Heart right ventricle (tissue), 16 donors: ENCODE measurements around the gene F13A1. TPM values are rescaled to one million over a fixed set of nuclear protein-coding genes. Genes with fewer than 3 reads are reported as not detected.

Source experiments
- ATAC-seq, 8 donors: fragments of 200-7000 bp; cut with Tn5 transposase; one replicate each; pipeline ENCODE4 v1.9.1; 2020; ENCODE audit warnings: mild to moderate bottlenecking in 8 of 8, moderate library complexity in 8 of 8, moderate number of reproducible peaks in 1 of 8
- DNase-seq, 2 donors: peaks; one replicate each; pipeline ENCODE4 v3.0.0-alpha.2; 2020
- H3K27ac ChIP-seq, 10 donors: fragments of 200-600 bp; sonication (generic) in 2 of 10; one replicate each; pipeline versions ENCODE4 v1.5.0 to v1.8.0; 2020 to 2022; ENCODE audit warnings: mild to moderate bottlenecking in 3 of 10
- H3K27me3 ChIP-seq, 7 donors: fragments of 200-600 bp; one replicate each; pipeline ENCODE4 v1.8.0; 2021 to 2022; ENCODE audit warnings: mild to moderate bottlenecking in 2 of 7
- H3K36me3 ChIP-seq, 9 donors: fragments of 200-600 bp; sonication (generic) in 1 of 9; one replicate each; pipeline versions ENCODE4 v1.5.0 to v1.8.0; 2020 to 2022; ENCODE audit warnings: mild to moderate bottlenecking in 2 of 9
- H3K4me1 ChIP-seq, 9 donors: fragments of 200-600 bp; sonication (generic) in 1 of 9; one replicate each; pipeline versions ENCODE4 v1.5.0 to v1.8.0; 2020 to 2022; ENCODE audit warnings: mild to moderate bottlenecking in 4 of 9
- H3K4me3 ChIP-seq, 10 donors: fragments of 200-600 bp; sonication (generic) in 2 of 10; one replicate each; pipeline versions ENCODE4 v1.5.0 to v1.8.0; 2020 to 2022; ENCODE audit warnings: mild to moderate bottlenecking in 7 of 10, moderate library complexity in 2 of 10
- H3K9me3 ChIP-seq, 11 donors: fragments of 200-600 bp in 10 of 11; sonication (generic) in 2 of 11; one replicate each; pipeline versions ENCODE4 v1.5.0 to v1.8.0; 2013 to 2022; ENCODE audit warnings: mild to moderate bottlenecking in 2 of 11, control low read depth in 1 of 11, moderate library complexity in 1 of 11
- WGBS, 2 donors: extraction: QIAGEN DNeasy Blood & Tissue Kit; methylation state at CpG; one replicate each; pipeline ENCODE4 v1.1.7; 2013; ENCODE audit warnings: inconsistent platforms in 1 of 2; 5-methylcytosine and 5-hydroxymethylcytosine counted together
- intact Hi-C, 10 donors: fragments of 100-400 bp; cut with DNase I; formaldehyde crosslinking; loops; one replicate each; pipeline versions ENCODE4 v1.11.1 to v1.14.2; 2022
- polyA plus RNA-seq, 2 donors: library from polyadenylated mRNA; stranded (reverse); fragments of 200-250 nt; gene quantifications; one replicate each; pipeline ENCODE4 v1.2.3, GENCODE V29; 2013
- total RNA-seq, 10 donors: library from RNA; stranded (reverse); fragmentation: NEBNext Ultra II Directional in 3 of 10; extraction: Animal tissue kit (Norgen Biotek cat#: 25700) in 3 of 10; gene quantifications; one replicate each; pipeline versions ENCODE4 v1.2.1 to v1.2.4, GENCODE V29; 2021 to 2023
- TF ChIP-seq, protein P1 (sequence below), 9 donors: fragments of 200-600 bp; sonication (generic) in 2 of 9; IDR thresholded peaks; one replicate each; pipeline versions ENCODE4 v1.5.0 to v1.8.0; 2021 to 2022; ENCODE audit warnings: antibody characterized with exemption in 9 of 9, mild to moderate bottlenecking in 5 of 9, moderate library complexity in 1 of 9
- donor health status: Arrhythmogenic right ventricular cardiomyopathy.
- donor health status: ischemic (EF 13 %, LVEDD 7.1; RV severe dilation, severe dysfunction).
- donor health status: healthy with polysubstance abuse.
- donor health status: DM: no; HTN: yes; CAD: no.
- donor health status: DM: no; HTN: no; CAD: no.
- donor health status: ischemic (EF 25% LVEDD 6.9; RV normal size, moderate dysfunction).
- donor health status: ischemic (EF 25% LVEDD 5.7; RV mildly dilated, moderate dysfunction).
- donor health status: healthy.
- donor health status: DM: yes; HTN: yes; CAD: no.
- donor health status: Ischemic cardiomyopathy.
- donor health status: ischemic (EF 35%, LVEDD 5.7; RV mildly dilated, moderate dysfunction).
- donor health status: nonischemic (EF 11% LVEDD 7.7; RV severe dilation, severe dysfunction).
- donor health status: DM: yes; HTN: yes; CAD: no.
- donor health status: PGD.
- donor health status: ischemic (EF 29% LVEDD 5.4; RV normal size, mild dysfunction).
- donor health status: nonischemic (EF 23%, LVEDD 6.1; RV moderate dilation, normal function).

Gene F13A1
- total and polyA plus RNA-seq, 12 donors: 8.4 to 265 (median 22.8) TPM

DNA sequence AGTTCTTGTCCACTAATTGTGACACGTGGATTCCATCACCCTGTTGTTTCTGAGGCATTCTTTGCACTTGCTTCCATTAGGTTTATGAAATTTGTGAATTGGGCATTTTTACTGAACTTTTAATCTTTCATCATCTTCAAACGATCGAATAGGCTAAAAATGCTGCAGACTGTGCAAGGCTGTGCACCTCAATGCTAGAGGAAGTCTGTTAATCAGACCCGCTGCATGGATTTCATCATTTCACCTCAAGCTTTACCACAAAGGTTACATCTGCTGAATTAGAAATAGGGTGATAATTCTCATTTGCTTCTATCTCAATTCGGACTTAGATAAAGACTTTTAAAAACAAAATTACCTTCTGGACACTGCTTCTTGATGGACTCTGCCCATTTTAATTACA, 27.8 kb upstream of the F13A1 start:
- H3K4me3 ChIP-seq: no peak overlapping the region
- H3K4me1 ChIP-seq: peaks cover 0 to 5% (median 0%) of the 10 kb centered on the region in 9 donors
- no peaks in the 10 kb centered on the region for H3K9me3 ChIP-seq
- H3K27ac ChIP-seq: no peak overlapping the region
- TF ChIP-seq, protein P1, sequence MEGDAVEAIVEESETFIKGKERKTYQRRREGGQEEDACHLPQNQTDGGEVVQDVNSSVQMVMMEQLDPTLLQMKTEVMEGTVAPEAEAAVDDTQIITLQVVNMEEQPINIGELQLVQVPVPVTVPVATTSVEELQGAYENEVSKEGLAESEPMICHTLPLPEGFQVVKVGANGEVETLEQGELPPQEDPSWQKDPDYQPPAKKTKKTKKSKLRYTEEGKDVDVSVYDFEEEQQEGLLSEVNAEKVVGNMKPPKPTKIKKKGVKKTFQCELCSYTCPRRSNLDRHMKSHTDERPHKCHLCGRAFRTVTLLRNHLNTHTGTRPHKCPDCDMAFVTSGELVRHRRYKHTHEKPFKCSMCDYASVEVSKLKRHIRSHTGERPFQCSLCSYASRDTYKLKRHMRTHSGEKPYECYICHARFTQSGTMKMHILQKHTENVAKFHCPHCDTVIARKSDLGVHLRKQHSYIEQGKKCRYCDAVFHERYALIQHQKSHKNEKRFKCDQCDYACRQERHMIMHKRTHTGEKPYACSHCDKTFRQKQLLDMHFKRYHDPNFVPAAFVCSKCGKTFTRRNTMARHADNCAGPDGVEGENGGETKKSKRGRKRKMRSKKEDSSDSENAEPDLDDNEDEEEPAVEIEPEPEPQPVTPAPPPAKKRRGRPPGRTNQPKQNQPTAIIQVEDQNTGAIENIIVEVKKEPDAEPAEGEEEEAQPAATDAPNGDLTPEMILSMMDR (IDR thresholded peaks at IDR 0.05): no peak
- DNase-seq (no peak), ATAC-seq (no peak)
- 81 to 88% methylated on average over 5 of the region's 5 CpGs for WGBS, 2 donors
- intact Hi-C loops: no loop called here
- H3K27me3 ChIP-seq: peaks cover 0 to 18% (median 3%) of the 10 kb centered on the region in 7 donors
- no peaks in the 10 kb centered on the region for H3K36me3 ChIP-seq

DNA sequence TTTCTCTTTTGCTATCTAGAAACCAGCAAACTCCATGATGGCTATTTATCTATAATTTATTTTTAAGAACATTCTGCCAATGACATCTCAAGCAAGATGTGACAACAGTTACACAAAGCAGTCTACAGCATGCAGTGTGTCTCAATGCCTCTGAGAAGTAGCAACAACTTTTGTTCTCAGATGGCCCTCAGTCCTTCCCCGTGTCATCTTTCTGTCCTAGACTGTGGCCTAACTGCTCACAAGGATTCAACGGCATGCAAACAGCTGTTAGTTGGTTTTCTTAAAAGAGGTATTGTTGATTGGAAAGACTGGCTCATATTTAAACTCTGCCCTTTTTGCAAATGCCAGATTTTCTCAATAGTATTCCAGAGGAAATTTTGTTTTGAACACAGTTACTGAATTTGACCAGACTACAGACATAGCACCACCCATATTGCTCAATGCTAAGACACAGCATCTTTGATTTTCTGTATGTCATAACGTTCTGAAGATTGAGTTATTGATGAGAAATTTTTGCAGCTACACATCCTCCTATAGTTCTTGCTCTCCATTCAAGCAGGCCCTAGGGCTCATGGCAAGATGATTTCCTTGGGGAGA, 26.1 kb upstream of the F13A1 start:
- ATAC-seq (peak in 2 of 8 donors; percentile 20 to 56), DNase-seq (no peak)
- peaks cover 0 to 5% (median 0%) of the 10 kb centered on the region in 9 donors for H3K4me1 ChIP-seq
- H3K27me3 ChIP-seq: peaks cover 0 to 7% (median 3%) of the 10 kb centered on the region in 7 donors
- intact Hi-C loops: no loop called here
- 69% methylated on average over 3 of the region's 3 CpGs for WGBS, 2 donors
- no peaks in the 10 kb centered on the region for H3K36me3 ChIP-seq
- TF ChIP-seq, protein P1 (IDR thresholded peaks at IDR 0.05): no peak
- H3K4me3 ChIP-seq: no peak overlapping the region
- no peaks in the 10 kb centered on the region for H3K9me3 ChIP-seq
- no peak overlapping the region for H3K27ac ChIP-seq

DNA sequence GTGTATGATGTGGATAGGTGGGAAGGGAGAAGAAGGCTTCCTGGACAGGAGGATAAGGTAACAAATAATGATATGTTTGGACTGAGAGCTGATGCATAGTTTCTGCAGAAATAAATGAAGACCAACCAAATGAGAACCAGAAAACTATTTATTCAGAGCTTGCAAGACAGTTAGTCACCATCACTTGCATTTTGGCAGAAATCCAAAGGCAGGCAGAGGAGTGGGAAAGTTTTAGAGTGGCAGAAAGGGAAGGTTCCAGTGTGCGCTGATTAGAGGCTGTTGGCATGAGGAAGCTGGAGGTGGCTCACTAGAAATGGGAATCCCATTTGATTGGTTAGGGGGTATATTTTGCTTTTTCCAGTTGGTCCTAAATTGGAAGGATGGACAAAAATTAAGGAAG, 13.0 kb upstream of the F13A1 start:
- Histone ChIP-seq H3K27ac (peak overlapping the region in 1 of 10 donors; percentile 84), H3K9me3 (peaks cover 0 to 4% (median 0%) of the 10 kb centered on the region in 11 donors), H3K27me3 (no peaks in the 10 kb centered on the region), H3K4me1 (peaks cover 0 to 47% (median 21%) of the 10 kb centered on the region in 9 donors), H3K36me3 (no peaks in the 10 kb centered on the region), H3K4me3 (no peak overlapping the region)
- WGBS, 2 donors: 58 to 75% methylated on average over 1 of the region's 1 CpG
- TF ChIP-seq, protein P1 (IDR thresholded peaks at IDR 0.05): no peak
- intact Hi-C loops: loop anchor here in 2 of 10 donors (10.0 kb wide), 2 partner anchors 151 to 161 kb away; no protein-coding TSS in a partner anchor
- DNase-seq: no peak
- ATAC-seq: peak in 1 of 8 donors; percentile 45

DNA sequence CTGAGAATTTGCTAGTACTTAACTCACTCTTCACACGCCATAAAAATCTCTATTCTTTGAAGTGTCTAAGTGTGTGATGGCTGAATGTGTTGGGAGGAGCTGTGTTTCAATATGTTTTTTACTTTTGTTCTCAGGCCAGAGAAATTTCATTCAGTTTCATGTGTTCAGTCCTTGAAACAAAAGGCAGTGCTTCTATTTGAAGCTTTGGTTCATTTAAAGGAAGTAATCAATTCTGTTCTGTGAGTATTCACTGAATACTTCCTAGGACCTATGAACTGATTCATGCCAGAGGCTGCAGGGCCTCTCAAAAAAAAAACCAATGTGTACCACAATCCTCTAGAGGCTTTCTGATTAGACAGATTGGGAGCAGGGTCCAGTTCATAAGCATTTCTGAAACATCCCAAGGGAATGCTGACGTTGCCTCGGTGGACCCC, 12.4 kb upstream of the F13A1 start:
- 63 to 69% methylated on average over 3 of the region's 3 CpGs for WGBS, 2 donors
- Histone ChIP-seq H3K4me1 (peaks cover 0 to 53% (median 21%) of the 10 kb centered on the region in 9 donors), H3K27me3 (no peaks in the 10 kb centered on the region), H3K9me3 (peaks cover 0 to 4% (median 0%) of the 10 kb centered on the region in 11 donors), H3K27ac (peak overlapping the region in 3 of 10 donors; percentile 69 to 84 (median 82)), H3K36me3 (no peaks in the 10 kb centered on the region), H3K4me3 (no peak overlapping the region)
- TF ChIP-seq, protein P1 (IDR thresholded peaks at IDR 0.05): no peak
- intact Hi-C loops: loop anchor here in 2 of 10 donors (10.0 kb wide), 2 partner anchors 152 to 162 kb away; no protein-coding TSS in a partner anchor
- DNase-seq (no peak), ATAC-seq (no peak)
